B cell (primary cell): ENCODE data around the gene AFF3. TPM values are rescaled to one million over a fixed set of nuclear protein-coding genes. Genes with fewer than 3 reads are reported as not detected.
A peak's percentile ranks its signal among the peaks of the same experiment; 100 is the strongest.

Source experiments
- ATAC-seq: fragments of 200-7000 bp; cut with Tn5 transposase; one replicate; pipeline ENCODE4 v1.10.0; 2021; ENCODE audit warnings: low read depth, mild to moderate bottlenecking, moderate number of reproducible peaks, moderate library complexity
- CTCF ChIA-PET: fragments of 350-600 bp; sonication (Branson Sonifier 250); formaldehyde crosslinking; loops from one replicate; lab custom pipeline; 2021; ENCODE audit warnings: antibody characterized with exemption, inconsistent platforms; lab: Charles Lee
- POLR2A ChIA-PET: fragments of 350-600 bp; sonication (Branson Sonifier 250); formaldehyde crosslinking; loops from one replicate; lab custom pipeline; 2021; ENCODE audit warnings: antibody characterized with exemption; lab: Charles Lee
- DNase-seq: peaks from one replicate; pipeline ENCODE4 v3.0.0; 2013
- H2AFZ ChIP-seq: 2 replicates; pipeline ENCODE4 v1.6.1; 2012; ENCODE audit warnings: mild to moderate bottlenecking, low read depth, low read length; ENCODE audit not compliant: insufficient read depth, poor library complexity, severe bottlenecking
- H3K27ac ChIP-seq, 2 donors: 1 replicate in 1 of 2; 2 replicates in 1 of 2; pipeline ENCODE4 v1.5.1; 2012 to 2013; ENCODE audit warnings: low read length in 2 of 2, mild to moderate bottlenecking in 2 of 2, moderate library complexity in 1 of 2
- H3K27me3 ChIP-seq, 4 experiments: fragments of 200-600 bp in 1 of 4; sonication (generic) in 1 of 4; replicated peaks in 1 of 4; 1 replicate in 2 of 4; 2 replicates in 2 of 4; pipeline versions ENCODE4 v1.6.1 to v1.7.0; 2013 to 2016; ENCODE audit warnings: low read length in 3 of 4, mild to moderate bottlenecking in 2 of 4, mixed read lengths in 1 of 4, moderate library complexity in 1 of 4; ENCODE audit not compliant: insufficient read depth in 4 of 4, control insufficient read depth in 3 of 4; ENCODE audit errors: control extremely low read depth in 1 of 4
- H3K36me3 ChIP-seq, 2 experiments: replicated peaks in 1 of 2; 1 replicate in 1 of 2; 2 replicates in 1 of 2; pipeline versions ENCODE4 v1.6.1 to v1.7.1; 2013; ENCODE audit warnings: low read length in 1 of 2; ENCODE audit not compliant: insufficient read depth in 2 of 2, control insufficient read depth in 1 of 2; ENCODE audit errors: control extremely low read depth in 1 of 2, extremely low read depth in 1 of 2
- H3K4me1 ChIP-seq, 2 donors: fragments of 200-600 bp in 1 of 2; sonication (generic) in 1 of 2; 1 replicate in 1 of 2; 2 replicates in 1 of 2; pipeline versions ENCODE4 v1.5.1 to v1.6.1; 2013 to 2017; ENCODE audit warnings: low read length in 2 of 2; ENCODE audit not compliant: control insufficient read depth in 2 of 2, insufficient read depth in 2 of 2
- H3K4me2 ChIP-seq: replicated peaks from 2 replicates; pipeline ENCODE3; 2012; ENCODE audit warnings: mild to moderate bottlenecking, low read depth, low read length; ENCODE audit not compliant: poor library complexity, severe bottlenecking
- H3K4me3 ChIP-seq, 5 experiments: fragments of 200-600 bp in 1 of 5; sonication (generic) in 1 of 5; 1 replicate in 3 of 5; 2 replicates in 2 of 5; pipeline versions ENCODE4 v1.5.1 to v1.7.0; 2011 to 2016; ENCODE audit warnings: low read length in 4 of 5, mild to moderate bottlenecking in 4 of 5, low read depth in 2 of 5, control low read depth in 1 of 5, moderate library complexity in 1 of 5; ENCODE audit not compliant: insufficient read depth in 1 of 5; ENCODE audit errors: control extremely low read depth in 1 of 5, extremely low read depth in 1 of 5
- H3K79me2 ChIP-seq: fragments of 200-600 bp; sonication (generic); one replicate; pipeline ENCODE4 v1.6.0; 2016; ENCODE audit warnings: low read length; ENCODE audit not compliant: control insufficient read depth, insufficient read depth
- H3K9ac ChIP-seq: fragments of 200-600 bp; sonication (generic); 2 replicates; pipeline ENCODE4 v1.6.1; 2017; ENCODE audit warnings: mild to moderate bottlenecking, low read length, moderate library complexity
- H3K9me3 ChIP-seq, 3 donors: one replicate each; pipeline versions ENCODE4 v1.6.1 to v1.7.1; 2013; ENCODE audit warnings: low read length in 2 of 3; ENCODE audit not compliant: control insufficient read depth in 2 of 3, insufficient read depth in 1 of 3; ENCODE audit errors: control extremely low read depth in 1 of 3
- H4K20me1 ChIP-seq: 2 replicates; pipeline ENCODE4 v1.6.0; 2012; ENCODE audit warnings: mild to moderate bottlenecking, low read length; ENCODE audit not compliant: insufficient read depth, control insufficient read depth, poor library complexity, severe bottlenecking
- H3K27ac Mint-ChIP-seq: one replicate; pipeline ENCODE4 v1.8.0; 2021; ENCODE audit warnings: mixed read lengths
- H3K27me3 Mint-ChIP-seq: one replicate; pipeline ENCODE4 v1.8.0; 2021; ENCODE audit warnings: mixed read lengths
- H3K4me1 Mint-ChIP-seq: one replicate; pipeline ENCODE4 v1.8.0; 2021; ENCODE audit warnings: mixed read lengths
- H3K4me3 Mint-ChIP-seq: one replicate; pipeline ENCODE4 v1.8.0; 2021; ENCODE audit warnings: mixed read lengths
- H3K9me3 Mint-ChIP-seq: one replicate; pipeline ENCODE4 v1.8.0; 2022; ENCODE audit warnings: mixed read lengths; ENCODE audit not compliant: insufficient read depth
- EZH2 ChIP-seq: IDR thresholded peaks from 2 replicates; pipeline ENCODE4 v1.6.1; 2012; ENCODE audit warnings: borderline replicate concordance, low read depth, mild to moderate bottlenecking, moderate library complexity, low read length; ENCODE audit not compliant: insufficient read depth, poor library complexity, severe bottlenecking
- WGBS: methylation state at CpG from one replicate; pipeline ENCODE4 v1.1.5; 2013; ENCODE audit warnings: missing lambda C conversion rate; ENCODE audit not compliant: insufficient coverage; 5-methylcytosine and 5-hydroxymethylcytosine counted together
- intact Hi-C: fragments of 100-400 bp; cut with micrococcal nuclease; formaldehyde crosslinking; loops from one replicate; pipeline ENCODE4 v1.10.0; 2022
- polyA plus RNA-seq: library from polyadenylated mRNA; depleted of rRNA; stranded (reverse); fragments of >200 nt; gene quantifications from 2 replicates; pipeline ENCODE4 v1.2.3, GENCODE V29; 2012
- total RNA-seq, 2 donors: library from RNA; stranded (reverse); fragments of 120-200 nt in 1 of 2; gene quantifications; 1 replicate in 1 of 2; 2 replicates in 1 of 2; pipeline versions ENCODE4 v1.2.3 to v1.2.4, GENCODE V29; 2013 to 2022
- TF ChIP-seq, protein P1 (sequence below): fragments of 200-600 bp; IDR thresholded peaks from one replicate; pipeline ENCODE4 v1.8.0; 2022; ENCODE audit warnings: antibody characterized with exemption, mild to moderate bottlenecking

The AFF3 gene
- total and polyA plus RNA-seq, 2 donors (not counting 1 experiment from before 2014, with no cell fraction given): 117 to 830 TPM

DNA sequence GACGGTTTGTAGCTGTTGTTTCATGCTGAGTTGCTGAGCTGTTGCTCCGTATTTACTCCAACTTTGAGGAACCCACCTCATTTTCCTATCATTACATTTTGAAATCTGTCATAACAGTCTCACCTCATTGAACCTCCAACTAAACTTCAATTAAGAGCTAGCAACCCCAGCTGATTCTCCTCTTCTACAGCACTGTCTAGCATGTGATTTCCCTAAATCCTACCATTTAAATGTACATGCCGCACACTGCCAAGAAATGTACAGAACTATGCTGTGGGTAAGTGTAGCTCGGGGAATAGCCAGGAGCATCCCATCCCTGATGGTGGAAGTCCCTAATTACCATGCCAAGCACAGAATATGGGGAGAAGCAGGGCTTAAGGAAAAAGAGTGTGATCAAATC lies 299.9 kb downstream of the AFF3 start:
- Histone ChIP-seq H3K9ac (no peak overlapping the region), H3K27me3 (no peaks in the 10 kb centered on the region), H3K79me2 (peaks cover 80% of the 10 kb centered on the region), H3K4me2 (no peak overlapping the region), H3K4me3 (no peak overlapping the region), H3K27ac (no peak overlapping the region), H3K36me3 (peaks cover 4 to 51% of the 10 kb centered on the region in 2 experiments), H3K9me3 (no peaks in the 10 kb centered on the region), H3K4me1 (no peaks in the 10 kb centered on the region), H2AFZ (no peak overlapping the region), H4K20me1 (peaks cover 86% of the 10 kb centered on the region)
- no peak for TF ChIP-seq EZH2
- TF ChIP-seq, protein P1, sequence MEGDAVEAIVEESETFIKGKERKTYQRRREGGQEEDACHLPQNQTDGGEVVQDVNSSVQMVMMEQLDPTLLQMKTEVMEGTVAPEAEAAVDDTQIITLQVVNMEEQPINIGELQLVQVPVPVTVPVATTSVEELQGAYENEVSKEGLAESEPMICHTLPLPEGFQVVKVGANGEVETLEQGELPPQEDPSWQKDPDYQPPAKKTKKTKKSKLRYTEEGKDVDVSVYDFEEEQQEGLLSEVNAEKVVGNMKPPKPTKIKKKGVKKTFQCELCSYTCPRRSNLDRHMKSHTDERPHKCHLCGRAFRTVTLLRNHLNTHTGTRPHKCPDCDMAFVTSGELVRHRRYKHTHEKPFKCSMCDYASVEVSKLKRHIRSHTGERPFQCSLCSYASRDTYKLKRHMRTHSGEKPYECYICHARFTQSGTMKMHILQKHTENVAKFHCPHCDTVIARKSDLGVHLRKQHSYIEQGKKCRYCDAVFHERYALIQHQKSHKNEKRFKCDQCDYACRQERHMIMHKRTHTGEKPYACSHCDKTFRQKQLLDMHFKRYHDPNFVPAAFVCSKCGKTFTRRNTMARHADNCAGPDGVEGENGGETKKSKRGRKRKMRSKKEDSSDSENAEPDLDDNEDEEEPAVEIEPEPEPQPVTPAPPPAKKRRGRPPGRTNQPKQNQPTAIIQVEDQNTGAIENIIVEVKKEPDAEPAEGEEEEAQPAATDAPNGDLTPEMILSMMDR: no peak
- DNase-seq (no peak), ATAC-seq (no peak)
- Mint-ChIP-seq H3K4me3 (no peak overlapping the region), H3K27me3 (no peaks in the 10 kb centered on the region), H3K27ac (no peak overlapping the region), H3K9me3 (no peaks in the 10 kb centered on the region), H3K4me1 (peaks cover 9% of the 10 kb centered on the region)
- 94% methylated on average over 2 of the region's 4 CpGs for WGBS
- CTCF ChIA-PET: interaction anchor here (1.0 to 1.2 kb wide), 2 partner anchors 8 to 696 kb away, joined by 3 to 4 read pairs; no protein-coding TSS in a partner anchor
- POLR2A ChIA-PET: no interaction called here
- intact Hi-C loops: loop anchor here (5.0 kb wide), 1 partner anchor 35 kb away; no protein-coding TSS in a partner anchor

- Mint-ChIP-seq H3K4me1 (peaks cover 9% of the 10 kb centered on the region), H3K9me3 (no peaks in the 10 kb centered on the region), H3K27ac (peak overlapping the region; percentile 32), H3K27me3 (no peaks in the 10 kb centered on the region), H3K4me3 (no peak overlapping the region)
- no peak overlapping the region for H2AFZ ChIP-seq
- TF ChIP-seq, protein P1: no peak
- no peak for TF ChIP-seq EZH2
- WGBS: no CpG with 5 or more reads among the region's 3 CpGs
- H3K36me3 ChIP-seq: peaks cover 4 to 58% of the 10 kb centered on the region in 2 experiments
- H3K27ac ChIP-seq: peak overlapping the region in 1 of 2 donors; percentile 4
- peaks cover 79% of the 10 kb centered on the region for H3K79me2 ChIP-seq
- POLR2A ChIA-PET: no interaction called here
- ATAC-seq (no peak), DNase-seq (no peak)
- H4K20me1 ChIP-seq: peaks cover 81% of the 10 kb centered on the region
- no peak overlapping the region for H3K4me3 ChIP-seq
- no peak overlapping the region for H3K9ac ChIP-seq
- CTCF ChIA-PET: interaction anchor here (1.0 to 1.4 kb wide), 3 partner anchors 8 to 696 kb away, joined by 3 to 4 read pairs (median 3); no protein-coding TSS in a partner anchor
- H3K4me2 ChIP-seq: no peak overlapping the region
- H3K9me3 ChIP-seq: no peaks in the 10 kb centered on the region
- no peaks in the 10 kb centered on the region for H3K4me1 ChIP-seq
- no peaks in the 10 kb centered on the region for H3K27me3 ChIP-seq
- intact Hi-C loops: loop anchor here (5.0 kb wide), 1 partner anchor 36 kb away; no protein-coding TSS in a partner anchor
Observed at GRCh38 chr2:99841749-99842148, 300.6 kb downstream of the AFF3 start.
